Umbilical cord (tissue), 2 donors: Measurements from ENCODE around the gene ACACB. TPM values are rescaled to one million over a fixed set of nuclear protein-coding genes. Genes with fewer than 3 reads are reported as not detected.
"Not testable (repeated sequence)": the region's sequence is repeated elsewhere in the genome, so short reads cannot be mapped to it uniquely, and the experiment has no call there.

Source experiments
- DNase-seq: peaks from one replicate; pipeline ENCODE4 v3.0.0-alpha.2; 2015; ENCODE audit warnings: low spot score
- total RNA-seq: library from RNA; depleted of rRNA; stranded (reverse); fragments of >200 nt; gene quantifications from one replicate; pipeline ENCODE4 v1.2.3, GENCODE V29; 2014; ENCODE audit warnings: low replicate concordance; ENCODE audit not compliant: insufficient read depth

Gene ACACB
- total RNA-seq, 1 donor from 2014 or later: 27.9 TPM

DNA sequence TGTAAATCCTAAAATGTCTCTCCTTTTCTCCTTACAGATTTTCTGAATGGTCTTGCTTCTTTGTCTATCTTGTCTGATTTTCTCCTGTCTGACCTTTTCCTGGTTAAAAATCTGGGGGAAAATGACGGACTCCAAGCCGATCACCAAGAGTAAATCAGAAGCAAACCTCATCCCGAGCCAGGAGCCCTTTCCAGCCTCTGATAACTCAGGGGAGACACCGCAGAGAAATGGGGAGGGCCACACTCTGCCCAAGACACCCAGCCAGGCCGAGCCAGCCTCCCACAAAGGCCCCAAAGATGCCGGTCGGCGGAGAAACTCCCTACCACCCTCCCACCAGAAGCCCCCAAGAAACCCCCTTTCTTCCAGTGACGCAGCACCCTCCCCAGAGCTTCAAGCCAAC is 23.0 kb downstream of the ACACB start:
- no peak for DNase-seq

DNA sequence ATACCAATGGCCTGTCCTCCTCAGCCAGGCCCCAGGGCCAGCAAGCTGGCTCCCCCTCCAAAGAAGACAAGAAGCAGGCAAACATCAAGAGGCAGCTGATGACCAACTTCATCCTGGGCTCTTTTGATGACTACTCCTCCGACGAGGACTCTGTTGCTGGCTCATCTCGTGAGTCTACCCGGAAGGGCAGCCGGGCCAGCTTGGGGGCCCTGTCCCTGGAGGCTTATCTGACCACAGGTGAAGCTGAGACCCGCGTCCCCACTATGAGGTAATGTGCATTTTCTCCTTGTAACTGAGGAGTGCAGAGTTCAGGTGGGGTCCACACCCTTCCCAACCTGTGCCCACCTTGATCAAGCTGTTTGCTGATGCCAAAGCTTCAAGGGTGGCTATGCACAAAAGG is 23.4 kb downstream of the ACACB start:
- no peak for DNase-seq

DNA sequence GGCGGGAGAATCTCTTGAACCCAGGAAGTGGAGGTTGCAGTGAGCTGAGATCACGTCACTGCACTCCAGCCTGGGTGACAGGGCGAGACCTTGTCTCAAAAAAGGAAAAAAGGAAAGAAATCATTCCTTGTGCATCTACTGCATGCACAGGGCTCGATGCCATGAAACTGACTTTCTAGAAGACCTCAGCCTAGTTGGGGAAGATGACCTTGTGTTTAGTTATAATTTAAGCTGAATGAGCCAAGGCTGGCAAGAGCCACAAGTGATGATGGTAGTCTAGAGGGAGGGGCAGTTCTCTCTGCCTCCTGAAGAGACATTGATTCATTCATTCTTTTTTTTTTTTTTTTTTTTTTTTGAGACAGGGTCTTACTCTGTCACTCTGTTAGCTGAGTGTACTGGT is 24.2 kb downstream of the ACACB start:
- no peak for DNase-seq

DNA sequence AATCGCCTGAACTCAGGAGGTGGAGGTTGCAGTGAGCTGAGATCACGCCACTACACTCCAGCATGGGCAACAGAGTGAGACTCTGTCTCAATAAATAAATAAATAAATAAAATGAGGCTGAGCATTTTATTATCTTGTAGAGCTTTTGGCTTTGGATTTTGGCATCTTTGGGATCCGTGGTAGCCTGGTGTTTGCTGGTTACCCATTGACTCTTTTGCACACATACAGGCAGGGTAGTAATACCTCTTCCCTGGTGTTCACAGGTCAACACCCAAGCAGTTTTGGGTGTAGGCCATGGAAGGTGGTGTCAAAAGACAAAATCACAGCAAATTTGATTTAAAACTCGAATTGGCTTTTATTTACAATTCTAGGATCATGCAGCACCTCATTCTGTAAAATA is 27.8 kb downstream of the ACACB start:
- no peak for DNase-seq

DNA sequence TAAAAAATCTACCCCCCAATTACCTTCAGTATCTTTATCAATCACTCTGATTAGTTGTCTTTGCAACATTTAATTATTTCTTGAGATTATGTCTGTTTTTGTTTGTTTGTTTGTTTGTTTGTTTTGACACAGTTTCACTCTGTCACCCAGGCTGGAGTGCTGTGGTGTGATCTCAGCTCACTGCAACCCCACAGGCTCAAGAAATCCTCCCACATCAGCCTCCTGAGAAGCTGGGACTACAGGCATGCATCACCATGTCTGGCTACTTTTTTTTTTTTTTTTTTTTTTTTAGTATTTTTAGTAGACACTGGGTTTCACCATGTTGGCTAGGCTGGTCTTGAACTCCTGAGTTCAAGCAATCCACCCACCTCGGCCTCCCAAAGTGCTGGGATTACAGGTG is 30.7 kb downstream of the ACACB start:
- DNase-seq: not testable (repeated sequence)

DNA sequence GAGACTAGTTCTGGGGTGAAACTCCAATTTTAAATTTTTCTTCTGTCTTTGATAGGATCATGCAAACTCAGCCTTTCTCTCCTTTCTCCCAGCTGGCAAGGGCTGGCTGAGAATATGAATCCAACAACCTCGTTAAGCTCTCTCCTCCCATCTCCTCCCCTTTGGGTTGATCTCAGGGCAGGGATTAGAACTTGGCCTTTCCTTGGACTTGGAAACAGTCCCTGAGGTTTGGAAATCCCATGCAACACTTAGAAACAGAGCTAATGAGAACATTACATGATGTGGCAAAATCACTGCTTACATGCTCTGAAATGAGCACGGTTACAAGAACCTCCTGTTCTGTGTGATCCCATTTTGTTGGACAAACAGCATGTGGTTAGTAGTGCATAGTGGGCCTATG is 31.6 kb downstream of the ACACB start:
- peak; percentile 72 for DNase-seq

DNA sequence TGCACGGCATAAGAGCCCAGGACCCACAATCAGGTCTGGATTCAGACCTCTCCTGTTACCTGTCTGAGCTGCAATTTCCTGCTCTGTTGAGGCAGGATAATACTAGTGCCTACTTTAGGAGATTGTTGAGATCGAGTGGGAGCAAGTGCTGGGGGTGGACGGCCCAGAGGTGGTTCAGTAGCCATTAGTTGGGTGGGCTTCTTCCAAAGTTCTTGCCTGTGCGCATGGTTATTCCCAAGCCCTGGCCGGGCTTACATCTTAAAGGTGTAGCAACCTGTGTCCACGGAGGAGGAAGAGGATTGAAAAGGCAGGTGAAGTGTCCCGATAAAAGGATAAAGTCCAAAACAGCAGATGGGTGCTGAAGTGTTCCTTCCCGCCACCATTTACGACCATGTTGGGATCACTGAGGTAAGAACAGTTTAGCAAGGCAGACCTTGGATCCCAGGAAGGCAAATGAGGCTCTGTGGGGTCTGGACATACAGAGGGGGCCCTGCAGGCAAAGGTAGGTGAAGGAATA is 33.8 kb downstream of the ACACB start:
- no peak for DNase-seq

DNA sequence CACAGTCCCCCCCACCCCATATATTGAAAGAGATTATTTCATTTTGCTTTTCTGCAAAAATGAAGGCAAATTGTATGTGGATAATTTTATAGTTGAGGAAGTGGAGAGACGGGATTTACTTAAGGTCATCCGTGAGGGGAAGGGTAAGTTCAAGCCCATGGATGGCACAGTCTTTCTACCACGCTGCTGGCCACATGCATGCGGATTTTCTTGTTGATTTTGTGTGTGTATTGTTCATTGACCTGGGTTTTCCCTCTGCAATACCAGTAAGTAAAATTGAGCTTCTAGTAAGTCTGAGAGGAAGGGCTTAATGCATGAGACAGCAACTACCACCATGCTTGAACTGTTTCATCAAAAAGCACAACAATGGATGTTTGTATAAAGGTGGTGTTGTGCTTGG is 35.1 kb downstream of the ACACB start:
- DNase-seq: no peak

DNA sequence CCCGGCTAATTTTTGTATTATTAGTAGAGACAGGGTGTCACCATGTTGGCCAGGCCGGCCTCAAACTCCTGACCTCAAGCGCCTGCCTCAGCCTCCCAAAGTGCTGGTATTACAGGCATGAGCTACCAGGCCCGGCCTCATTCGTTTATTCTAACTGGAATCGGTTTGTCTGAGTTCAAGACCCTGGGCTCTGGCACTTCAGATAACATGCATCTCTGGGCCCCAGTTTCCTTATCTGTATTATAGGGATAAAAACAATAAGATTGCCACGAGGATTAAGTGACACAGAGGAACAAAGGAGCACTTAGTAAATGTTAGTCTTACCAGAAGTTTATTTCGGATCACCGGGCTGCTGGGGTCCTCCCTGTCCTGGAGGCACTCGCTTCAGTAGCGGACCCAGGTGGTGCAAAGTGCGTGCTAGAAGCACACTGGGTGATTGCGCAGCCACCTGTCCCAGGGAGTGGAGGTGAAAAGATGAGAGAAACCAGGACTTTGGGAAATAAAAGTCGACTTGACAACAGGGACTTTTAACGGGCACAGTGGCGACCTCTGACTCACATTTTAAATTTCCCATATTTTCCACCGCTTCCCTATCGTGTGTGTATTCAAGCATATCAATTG is 37.5 kb downstream of the ACACB start:
- no peak for DNase-seq

DNA sequence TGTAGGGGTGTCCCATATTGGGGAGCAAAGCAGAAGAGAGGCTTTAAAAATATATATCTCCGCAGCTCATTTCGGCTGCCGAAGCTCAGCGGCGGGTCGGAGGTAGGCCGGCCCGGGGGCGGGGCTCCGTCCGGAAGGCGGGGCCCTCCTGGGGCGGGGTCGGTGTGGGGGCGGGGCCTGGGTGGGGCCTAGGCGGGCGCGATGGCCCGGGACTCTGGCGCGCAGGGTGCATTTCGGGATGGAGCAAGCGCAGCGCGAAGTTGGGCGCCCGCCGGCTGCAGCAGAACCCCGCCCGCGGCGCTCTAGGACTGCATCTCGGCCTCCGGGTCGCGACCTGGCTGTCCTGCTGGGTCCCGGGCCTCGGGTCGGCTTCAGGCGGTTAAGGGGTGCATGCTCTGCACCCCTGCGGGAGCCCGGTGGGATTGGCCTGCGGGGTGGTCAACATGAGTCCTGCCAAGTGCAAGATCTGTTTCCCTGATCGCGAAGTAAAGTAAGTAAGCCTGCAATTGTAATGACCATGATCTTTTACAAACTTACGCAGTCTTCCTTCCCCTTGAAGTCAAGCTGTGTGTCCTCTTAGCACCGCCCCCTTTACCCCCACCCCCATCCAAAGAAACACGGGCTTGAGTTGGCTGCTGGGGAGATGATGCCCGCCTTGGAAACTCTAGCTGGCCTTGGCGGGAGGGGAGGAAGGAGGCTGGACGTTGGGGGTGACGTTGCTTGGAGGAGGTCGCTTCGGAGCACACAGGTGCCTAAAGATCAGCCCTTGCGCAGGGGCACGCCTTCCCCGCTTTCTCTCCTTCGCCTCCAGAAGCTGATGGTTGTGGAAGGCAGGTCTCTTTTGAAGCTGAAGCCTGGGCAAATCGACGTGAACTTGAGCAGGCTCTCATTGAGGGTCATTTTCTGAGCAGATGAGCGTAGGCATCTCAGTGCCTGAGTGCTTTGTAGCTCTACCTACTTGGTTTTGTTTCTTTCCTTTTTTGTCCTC is 38.4 kb downstream of the ACACB start:
- DNase-seq: peak; percentile 81

DNA sequence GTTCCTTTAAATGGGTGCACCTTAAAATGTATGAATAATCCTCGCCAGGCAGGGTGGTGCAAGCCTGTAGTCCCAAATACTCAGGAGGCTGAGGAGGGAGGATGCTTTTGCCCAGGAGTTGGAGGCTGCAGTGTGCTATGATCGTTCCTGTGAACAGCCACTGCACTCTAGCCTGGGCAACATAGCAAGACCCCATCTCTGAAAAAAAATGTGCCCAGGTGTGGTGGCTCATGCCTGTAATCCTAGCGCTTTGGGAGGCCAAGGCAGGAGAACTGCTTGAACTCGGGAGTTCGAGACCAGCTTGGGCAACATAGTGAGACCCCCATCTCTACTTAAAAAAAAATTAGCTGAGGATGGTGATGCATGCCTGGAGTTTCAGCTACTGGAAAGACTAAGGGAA is 39.6 kb downstream of the ACACB start:
- no peak for DNase-seq

DNA sequence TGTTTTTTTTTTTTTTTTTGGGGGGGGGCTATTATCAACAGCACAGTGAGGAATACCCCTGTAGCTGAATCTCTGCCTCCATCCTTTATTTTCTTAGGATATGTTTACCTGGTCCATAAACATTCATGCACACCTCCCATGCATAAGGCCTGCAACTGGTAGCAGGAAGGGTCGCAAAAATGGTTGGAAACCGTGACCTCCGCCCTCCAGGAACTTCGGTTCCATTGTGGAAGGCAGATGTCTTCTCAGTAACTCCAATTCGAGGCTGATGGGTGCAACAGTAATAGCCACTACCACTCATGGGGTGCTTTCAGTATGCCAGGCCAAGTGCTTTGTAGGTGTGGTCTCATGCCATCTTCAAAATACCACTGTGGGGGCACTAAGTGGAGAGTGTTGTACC is 40.2 kb downstream of the ACACB start:
- DNase-seq: no peak

DNA sequence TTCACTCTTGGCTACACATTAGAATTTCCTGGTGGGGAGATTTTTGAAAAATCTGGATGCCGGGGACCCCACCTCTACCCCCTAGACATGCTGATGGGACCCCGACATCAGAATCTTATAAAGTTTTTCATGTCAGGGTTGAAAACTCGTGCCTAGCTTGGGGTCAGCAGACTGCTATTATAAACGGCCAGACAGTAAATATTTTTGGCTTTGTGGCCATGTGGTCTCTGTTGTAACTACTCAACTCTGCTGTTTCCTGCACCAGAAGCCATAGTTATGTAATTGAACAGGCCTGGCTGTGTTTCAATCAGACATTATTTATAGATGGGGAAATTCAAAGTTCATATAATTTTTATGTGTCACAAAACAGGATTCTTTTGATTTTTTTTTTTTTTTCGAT is 41.6 kb downstream of the ACACB start:
- no peak for DNase-seq

DNA sequence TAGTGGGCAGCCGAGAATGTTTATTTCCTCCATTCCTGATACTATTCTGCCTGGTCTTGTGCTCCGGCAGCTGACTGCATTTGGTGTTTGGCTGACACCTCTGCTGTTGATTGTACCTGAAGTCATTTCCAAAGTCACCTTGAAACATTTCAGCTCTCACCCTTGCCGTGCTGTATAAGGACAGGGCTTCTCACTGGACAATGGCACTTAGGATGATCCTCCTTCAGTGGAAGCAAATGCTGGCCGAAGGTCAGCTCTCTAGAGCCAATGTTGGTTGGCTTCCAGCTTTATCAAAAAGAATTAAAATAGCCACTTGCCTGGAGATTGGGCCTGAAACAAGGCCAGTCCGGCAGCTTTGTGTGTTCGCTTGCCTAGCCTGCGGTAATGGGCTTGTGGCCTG is 44.0 kb downstream of the ACACB start:
- DNase-seq: no peak

DNA sequence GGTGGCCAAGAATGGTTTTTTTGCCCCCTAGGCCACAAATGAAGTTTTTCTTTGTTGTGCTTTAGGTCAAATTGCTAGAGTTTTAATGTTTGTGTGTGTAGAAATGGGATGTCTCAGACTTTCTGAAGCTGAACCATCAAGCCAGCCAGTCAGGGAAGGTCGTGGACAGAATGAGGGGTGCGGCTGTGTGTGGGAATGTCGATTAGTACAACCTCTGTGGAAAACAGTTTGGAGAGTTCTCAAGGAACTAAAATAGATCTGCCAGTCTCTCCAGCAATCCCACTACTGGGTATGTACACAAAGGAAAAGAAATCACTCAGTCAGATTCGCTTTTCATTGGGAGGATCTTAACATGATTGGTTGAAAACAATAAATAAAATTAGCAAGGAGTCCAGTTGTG is 44.5 kb downstream of the ACACB start:
- no peak for DNase-seq

DNA sequence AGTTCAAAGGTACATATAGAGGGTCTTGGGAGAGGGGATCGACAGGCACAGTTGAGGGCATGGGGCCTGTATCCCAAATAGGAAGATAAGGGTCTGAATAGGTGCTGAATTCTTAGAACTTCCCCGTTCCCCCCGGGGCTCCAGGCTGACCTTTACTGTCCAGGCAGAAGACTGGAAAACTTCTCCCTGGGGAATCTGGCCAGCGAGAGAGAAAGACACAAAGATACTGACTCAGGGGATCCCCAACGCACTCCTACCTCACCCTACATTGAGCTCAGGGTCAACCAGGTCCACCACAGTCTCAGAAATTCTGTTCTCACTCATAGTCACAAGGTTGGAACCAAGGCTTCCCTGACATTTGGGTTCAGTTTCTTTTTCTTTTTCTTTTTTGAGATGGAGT is 46.2 kb downstream of the ACACB start:
- no peak for DNase-seq

DNA sequence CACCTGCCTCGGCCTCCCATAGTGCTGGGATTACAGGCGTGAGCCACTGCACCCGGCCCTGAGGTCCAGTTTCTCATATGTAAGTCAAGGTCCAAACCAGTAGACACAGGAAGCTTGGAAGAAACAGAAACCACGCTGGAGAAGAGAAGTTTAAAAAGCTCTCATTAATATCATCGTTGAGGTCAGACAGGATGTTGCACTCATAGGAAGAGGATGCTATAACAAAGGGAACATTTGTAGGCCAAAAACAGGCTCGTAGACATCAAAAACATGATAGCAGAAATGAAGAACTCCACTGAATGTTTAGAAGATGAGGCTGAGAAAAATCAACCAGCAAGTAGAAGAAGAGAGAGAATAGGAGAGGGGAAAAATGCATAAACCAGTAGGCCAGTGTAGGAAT is 46.8 kb downstream of the ACACB start:
- no peak for DNase-seq

DNA sequence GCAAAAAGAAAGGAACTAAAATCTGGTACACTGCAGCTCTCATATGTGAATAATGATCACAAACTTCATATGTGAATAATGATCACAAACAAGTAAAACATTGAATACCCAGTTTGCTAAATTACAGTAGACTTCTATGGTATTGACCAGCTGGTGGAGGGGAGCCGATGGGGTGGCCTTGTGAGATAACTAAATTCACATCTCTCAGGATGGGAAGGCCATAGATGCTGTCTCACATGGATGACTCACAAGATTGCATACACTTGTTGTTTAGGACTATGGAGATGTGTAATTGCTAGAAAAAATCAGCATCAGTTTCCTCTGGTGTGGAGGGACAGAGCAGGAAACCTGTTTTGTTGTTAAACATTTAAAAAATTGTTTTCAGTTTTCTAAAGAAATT is 49.2 kb downstream of the ACACB start:
- DNase-seq: no peak

DNA sequence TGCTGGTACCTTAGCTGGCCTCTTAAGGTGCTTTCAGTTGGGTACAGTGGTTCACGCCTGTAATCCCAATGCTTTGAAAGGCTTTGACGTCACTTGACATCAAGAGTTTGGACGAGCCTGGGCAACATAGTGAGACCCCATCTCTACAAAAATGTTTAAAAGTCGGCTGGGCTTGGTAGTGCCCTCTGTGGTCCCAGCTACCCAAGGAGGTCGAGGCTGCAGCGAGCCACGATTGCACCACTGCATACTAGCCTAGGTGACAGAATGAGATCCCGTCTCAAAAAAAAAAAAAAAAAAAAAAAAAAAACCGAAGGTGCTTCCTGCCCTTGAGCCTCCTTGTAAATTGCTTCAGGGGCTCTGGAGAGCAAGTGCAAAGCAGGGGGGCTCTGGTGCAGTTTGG is 50.0 kb downstream of the ACACB start:
- no peak for DNase-seq

DNA sequence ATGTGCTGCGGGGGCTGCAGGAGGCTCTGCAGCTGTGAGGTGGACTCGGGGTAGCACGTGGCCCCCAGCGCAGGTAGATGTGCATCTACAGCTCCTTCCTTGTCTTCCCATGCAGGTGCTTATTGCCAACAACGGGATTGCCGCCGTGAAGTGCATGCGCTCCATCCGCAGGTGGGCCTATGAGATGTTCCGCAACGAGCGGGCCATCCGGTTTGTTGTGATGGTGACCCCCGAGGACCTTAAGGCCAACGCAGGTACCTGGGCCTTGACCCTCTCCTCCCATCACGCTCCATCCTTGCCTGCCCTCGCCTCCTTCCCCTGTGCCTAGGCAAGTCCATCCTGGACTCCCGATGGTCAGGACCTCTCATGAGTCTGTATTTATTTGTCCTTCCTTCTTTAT is 51.4 kb downstream of the ACACB start:
- no peak for DNase-seq

DNA sequence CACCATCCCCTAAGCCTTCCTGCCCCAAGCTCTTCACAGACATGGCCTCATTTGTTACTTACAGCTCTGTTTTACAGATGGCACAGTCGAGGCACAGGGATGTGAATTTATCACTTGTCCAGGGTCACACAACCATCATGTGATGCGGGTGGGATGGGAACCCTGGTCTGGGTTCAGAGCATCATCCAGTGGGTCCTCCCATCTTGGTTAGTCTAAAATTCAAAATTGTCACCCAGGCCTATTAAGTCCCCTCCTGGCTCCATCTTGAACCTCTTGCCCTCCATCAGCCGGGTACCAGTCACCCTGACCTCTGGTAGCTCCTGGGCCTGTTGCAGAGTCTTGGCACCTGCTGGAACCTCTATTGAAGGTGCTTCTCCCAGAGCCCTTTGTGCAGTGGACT is 52.9 kb downstream of the ACACB start:
- no peak for DNase-seq

DNA sequence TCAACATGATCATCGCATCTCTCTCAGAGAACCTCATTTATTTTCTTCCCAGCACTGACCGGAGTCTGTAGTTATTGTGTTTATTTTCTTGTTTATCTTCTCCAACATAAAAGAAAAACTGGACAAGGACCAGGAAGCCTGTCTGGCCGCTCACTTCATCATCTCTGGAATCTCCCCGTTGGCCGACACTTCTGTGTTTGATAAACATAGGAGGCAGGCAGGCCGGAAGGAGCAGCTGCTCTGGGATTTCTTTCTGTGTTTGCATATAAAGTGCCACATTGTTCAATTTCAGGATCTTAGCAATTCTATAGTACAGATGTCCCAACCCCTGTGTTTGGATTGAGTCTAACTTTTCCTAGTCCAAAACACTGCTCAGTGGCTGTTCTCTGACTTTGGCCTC is 53.3 kb downstream of the ACACB start:
- DNase-seq: no peak

DNA sequence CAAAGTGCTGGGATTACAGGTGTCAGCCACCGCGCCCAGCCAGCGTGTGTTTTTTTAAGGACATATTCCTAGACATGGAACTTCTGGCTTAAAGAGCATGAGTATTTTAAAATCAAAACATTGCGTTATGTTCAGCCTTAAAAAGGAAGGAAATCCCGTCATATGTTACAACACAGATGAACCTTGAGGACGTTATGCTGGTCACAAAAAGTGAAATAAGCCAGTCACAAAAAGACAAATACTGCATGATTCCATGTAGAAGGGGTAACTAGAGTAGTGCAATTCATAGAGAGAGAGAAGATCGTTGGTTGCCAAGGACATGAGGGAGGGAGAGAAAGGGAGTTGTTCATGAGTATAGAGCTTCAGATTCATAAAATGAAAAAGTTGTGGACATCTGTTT is 53.9 kb downstream of the ACACB start:
- no peak for DNase-seq
